K562 (cell line): ENCODE data around the gene MAP3K14. TPM values are rescaled to one million over a fixed set of nuclear protein-coding genes. Genes with fewer than 3 reads are reported as not detected.

Experiments
- CXXC5 ChIP-seq: fragments of 250-450 bp; sonication (Bioruptor Pico); IDR thresholded peaks from 2 replicates; pipeline ENCODE4 v1.8.0; 2022; ENCODE audit warnings: inconsistent platforms, mild to moderate bottlenecking, moderate library complexity
- MCM3 ChIP-seq: fragments of 450-650 bp; IDR thresholded peaks from 2 replicates; pipeline ENCODE4 v1.6.1; 2016
- MGA ChIP-seq: fragments of 450-650 bp; IDR thresholded peaks from 2 replicates; pipeline ENCODE4 v1.6.1; 2016; ENCODE audit warnings: mild to moderate bottlenecking, moderate library complexity
- SMAD4 ChIP-seq: fragments of 250-450 bp; sonication (Bioruptor Pico); conservative IDR thresholded peaks from 2 replicates; pipeline ENCODE4 v1.8.0; 2021; ENCODE audit warnings: inconsistent platforms, mild to moderate bottlenecking, moderate library complexity
- TEAD1 ChIP-seq, 2 experiments: fragments of 450-650 bp in 1 of 2; sonication (generic) in 1 of 2; formaldehyde crosslinking; IDR thresholded peaks; 2 replicates each; pipeline versions ENCODE4 v1.4.0 to v1.8.0; 2020 to 2022; ENCODE audit warnings: mild to moderate bottlenecking in 2 of 2, missing genetic modification reagents in 1 of 2
- ZBTB2 ChIP-seq: fragments of 450-650 bp; IDR thresholded peaks from 2 replicates; pipeline ENCODE4 v1.6.1; 2016; ENCODE audit warnings: antibody characterized with exemption
- ZNF699 ChIP-seq: fragments of 250-450 bp; sonication (Bioruptor Pico); IDR thresholded peaks from 2 replicates; pipeline ENCODE4 v1.8.0; 2021; ENCODE audit warnings: mild to moderate bottlenecking, moderate library complexity; ENCODE audit not compliant: insufficient replicate concordance
- polyA plus RNA-seq, 8 experiments: library from polyadenylated mRNA; depleted of rRNA in 4 of 8; stranded (reverse) in 5 of 8; unstranded in 3 of 8; fragments of >200 nt; fragmentation: Nextera tagmentation in 2 of 8; fragmentation: Illumina TruSeq in 1 of 8; extraction: Ambion mirVana in 2 of 8; extraction: Trizol in 1 of 8; gene quantifications; 2 replicates each; pipeline versions ENCODE4 v1.2.1 to v1.2.3, GENCODE V29; 2011 to 2014; ENCODE audit warnings: inconsistent platforms in 1 of 8, missing spikeins in 1 of 8
- total RNA-seq, 7 experiments: library from RNA; depleted of rRNA in 6 of 7; stranded (reverse); fragments of >200 nt in 6 of 7; fragmentation: Illumina TruSeq in 2 of 7; extraction: Trizol in 2 of 7; gene quantifications; 2 replicates each; pipeline versions ENCODE4 v1.2.1 to v1.2.3, GENCODE V29; 2011 to 2021; ENCODE audit warnings: low replicate concordance in 1 of 7
- TF ChIP-seq, protein P1 (sequence below): fragments of 450-650 bp; IDR thresholded peaks from 2 replicates; pipeline ENCODE4 v1.6.1; 2016; ENCODE audit warnings: borderline replicate concordance

Gene MAP3K14
- total and polyA plus RNA-seq, 9 of the 15 experiments (the other 6 are each of a cell fraction or from before 2014, with no cell fraction given), result 0.45 to 8.7 (median 3.2) TPM

- TF ChIP-seq MGA (no peak; the same call in 1 of the 2 replicates), CXXC5 (CRISPR knock-in tag) (peak; percentile 80), SMAD4 (CRISPR knock-in tag) (peak; percentile 80), MCM3 (no peak), TEAD1 (CRISPR knock-in tag; IDR thresholded peaks at IDR 0.05) (peak in 1 of 2 experiments; percentile 4; a peak in 1 of 4 replicates), ZBTB2 (peak; percentile 16; the same call in 1 of the 2 replicates), ZNF699 (no peak)
- TF ChIP-seq, protein P1, sequence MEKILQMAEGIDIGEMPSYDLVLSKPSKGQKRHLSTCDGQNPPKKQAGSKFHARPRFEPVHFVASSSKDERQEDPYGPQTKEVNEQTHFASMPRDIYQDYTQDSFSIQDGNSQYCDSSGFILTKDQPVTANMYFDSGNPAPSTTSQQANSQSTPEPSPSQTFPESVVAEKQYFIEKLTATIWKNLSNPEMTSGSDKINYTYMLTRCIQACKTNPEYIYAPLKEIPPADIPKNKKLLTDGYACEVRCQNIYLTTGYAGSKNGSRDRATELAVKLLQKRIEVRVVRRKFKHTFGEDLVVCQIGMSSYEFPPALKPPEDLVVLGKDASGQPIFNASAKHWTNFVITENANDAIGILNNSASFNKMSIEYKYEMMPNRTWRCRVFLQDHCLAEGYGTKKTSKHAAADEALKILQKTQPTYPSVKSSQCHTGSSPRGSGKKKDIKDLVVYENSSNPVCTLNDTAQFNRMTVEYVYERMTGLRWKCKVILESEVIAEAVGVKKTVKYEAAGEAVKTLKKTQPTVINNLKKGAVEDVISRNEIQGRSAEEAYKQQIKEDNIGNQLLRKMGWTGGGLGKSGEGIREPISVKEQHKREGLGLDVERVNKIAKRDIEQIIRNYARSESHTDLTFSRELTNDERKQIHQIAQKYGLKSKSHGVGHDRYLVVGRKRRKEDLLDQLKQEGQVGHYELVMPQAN, result no peak
Observed at GRCh38 chr17:45332989-45333701, 16.3 kb upstream of the MAP3K14 start (continued).
